DOHH2 (cell line): ENCODE data around the gene SNX3.

Experiments
- H3F3A ChIP-seq: fragments of 200-600 bp; sonication (generic), shearing (Covaris generic); 2 replicates; pipeline ENCODE4 v1.6.0; 2016; ENCODE audit warnings: antibody characterized with exemption, mild to moderate bottlenecking; ENCODE audit not compliant: control insufficient read depth, insufficient read depth
- H3K27ac ChIP-seq: fragments of 200-600 bp; sonication (generic); 2 replicates; pipeline ENCODE4 v1.5.1; 2014; ENCODE audit warnings: low read depth, mild to moderate bottlenecking, low read length, moderate library complexity
- H3K27me3 ChIP-seq: fragments of 200-600 bp; sonication (generic); 2 replicates; pipeline ENCODE4 v1.6.1; 2014; ENCODE audit warnings: mild to moderate bottlenecking, low read length, mixed read lengths; ENCODE audit not compliant: control insufficient read depth
- H3K36me3 ChIP-seq: fragments of 200-600 bp; sonication (generic); 2 replicates; pipeline ENCODE4 v1.6.1; 2014; ENCODE audit warnings: mild to moderate bottlenecking, low read length, moderate library complexity, mixed read lengths; ENCODE audit not compliant: control insufficient read depth
- H3K4me1 ChIP-seq: fragments of 200-600 bp; sonication (generic); 2 replicates; pipeline ENCODE4 v1.6.1; 2014; ENCODE audit warnings: mild to moderate bottlenecking, low read length, mixed read lengths; ENCODE audit not compliant: control insufficient read depth
- H3K4me2 ChIP-seq: fragments of 200-600 bp; sonication (generic); 2 replicates; pipeline ENCODE4 v1.6.0; 2014; ENCODE audit warnings: mild to moderate bottlenecking, low read length, moderate library complexity
- H3K4me3 ChIP-seq: fragments of 200-600 bp; sonication (generic); 2 replicates; pipeline ENCODE4 v1.5.1; 2014; ENCODE audit warnings: mild to moderate bottlenecking, low read length, mixed read lengths
- H3K79me2 ChIP-seq: fragments of 200-600 bp; sonication (generic); 2 replicates; pipeline ENCODE4 v1.6.1; 2014; ENCODE audit warnings: mild to moderate bottlenecking, low read length, mixed read lengths; ENCODE audit not compliant: control insufficient read depth
- H3K9me2 ChIP-seq: fragments of 200-600 bp; sonication (generic); replicated peaks from 2 replicates; pipeline ENCODE4 v1.6.1; 2014; ENCODE audit warnings: mild to moderate bottlenecking, low read length, mixed read lengths; ENCODE audit not compliant: control insufficient read depth
- H3K9me3 ChIP-seq: fragments of 200-600 bp; sonication (generic); 2 replicates; pipeline ENCODE4 v1.6.1; 2014; ENCODE audit warnings: antibody characterized with exemption, low read length, mixed read lengths; ENCODE audit not compliant: control insufficient read depth, insufficient read depth
- H4K20me1 ChIP-seq: fragments of 200-600 bp; sonication (generic); 2 replicates; pipeline ENCODE4 v1.6.0; 2014; ENCODE audit warnings: low read depth, mild to moderate bottlenecking, antibody characterized with exemption, low read length, moderate library complexity; ENCODE audit not compliant: control insufficient read depth, insufficient read depth
- CTCF ChIP-seq: fragments of 200-600 bp; sonication (generic); IDR thresholded peaks from one replicate; pipeline ENCODE4 v1.5.1; 2014; ENCODE audit warnings: antibody characterized with exemption, mild to moderate bottlenecking, low read depth, low read length; ENCODE audit not compliant: poor library complexity, severe bottlenecking
- EZH2phosphoT487 ChIP-seq: fragments of 200-600 bp; sonication (generic); IDR thresholded peaks from 2 replicates; pipeline ENCODE4 v1.6.1; 2017; ENCODE audit warnings: borderline replicate concordance, mild to moderate bottlenecking, antibody characterized with exemption, low read length, moderate library complexity, mixed read lengths

SNX3 gene

GRCh38 chr6:108302386-108302785 lies 41.5 kb upstream of the SNX3 start:
- no peaks in the 10 kb centered on the region for H3F3A ChIP-seq
- 0 out of 2 replicates have a peak, but pooled peaks cover 5% of the 10 kb centered on the region for H3K4me1 ChIP-seq
- no peak overlapping the region for H3K27ac ChIP-seq
- H3K4me2 ChIP-seq, result no peak overlapping the region
- TF ChIP-seq EZH2phosphoT487 (no peak), CTCF (no peak)
- H3K9me2 ChIP-seq, result no peaks in the 10 kb centered on the region
- no peaks in the 10 kb centered on the region for H3K36me3 ChIP-seq
- H3K4me3 ChIP-seq, result no peak overlapping the region
- 0 out of 2 replicates have a peak, but pooled peaks cover 1% of the 10 kb centered on the region for H3K79me2 ChIP-seq
- H3K27me3 ChIP-seq, result no peaks in the 10 kb centered on the region
- no peaks in the 10 kb centered on the region for H4K20me1 ChIP-seq
- no peaks in the 10 kb centered on the region for H3K9me3 ChIP-seq

- Histone ChIP-seq H3K9me3 (no peaks in the 10 kb centered on the region), H3K79me2 (peaks cover 28% of the 10 kb centered on the region), H3K27me3 (no peaks in the 10 kb centered on the region), H3K4me1 (peaks cover 23% of the 10 kb centered on the region), H3K9me2 (no peaks in the 10 kb centered on the region), H3K27ac (peak overlapping the region; percentile 71), H3K4me3 (peak overlapping the region; percentile 85), H3K36me3 (peaks cover 7% of the 10 kb centered on the region; the same call in 1 of the 2 replicates), H3F3A (peaks cover 15% of the 10 kb centered on the region), H4K20me1 (no peaks in the 10 kb centered on the region), H3K4me2 (peak overlapping the region; percentile 87)
- no peak for TF ChIP-seq EZH2phosphoT487
- no peak for TF ChIP-seq CTCF
Observed at GRCh38 chr6:108295676-108296075, 34.8 kb upstream of the SNX3 start.

GRCh38 chr6:108294727-108295625 lies 34.1 kb upstream of the SNX3 start, which contains the start of gene AFG1L:
Gene AFG1L, plus strand, starts transcription at chr6:108295054. Its CDS starts 26 bp downstream, at chr6:108295080.
- peak within 1 kb of the TSS; percentile 71 for H3K27ac ChIP-seq
- H3K79me2 ChIP-seq, result peaks cover 28% of the 10 kb centered on the region
- no peaks in the 10 kb centered on the region for H4K20me1 ChIP-seq
- TF ChIP-seq EZH2phosphoT487 (no peak), CTCF (no peak)
- H3K9me2 ChIP-seq, result no peaks in the 10 kb centered on the region
- peak within 1 kb of the TSS; percentile 85 for H3K4me3 ChIP-seq
- peaks cover 23% of the 10 kb centered on the region for H3K4me1 ChIP-seq
- H3K27me3 ChIP-seq, result no peaks in the 10 kb centered on the region
- peaks cover 7% of the 10 kb centered on the region; the same call in 1 of the 2 replicates for H3K36me3 ChIP-seq
- no peaks in the 10 kb centered on the region for H3K9me3 ChIP-seq
- H3F3A ChIP-seq, result peaks cover 15% of the 10 kb centered on the region
- H3K4me2 ChIP-seq, result peak within 1 kb of the TSS; percentile 87
